Adrenal gland (tissue), 12 donors: ENCODE data around the gene CXXC4. TPM values are rescaled to one million over a fixed set of nuclear protein-coding genes. Genes with fewer than 3 reads are reported as not detected.

Experiments
- DNase-seq, 7 donors: peaks; one replicate each; pipeline ENCODE4 v3.0.0-alpha.2; 2019 to 2020
- H3K27ac ChIP-seq, 5 donors: fragments of 200-600 bp; sonication (generic) in 4 of 5; 1 replicate in 3 of 5; 2 replicates in 2 of 5; pipeline versions ENCODE4 v1.5.1 to v1.8.0; 2016 to 2020; ENCODE audit warnings: mild to moderate bottlenecking in 1 of 5
- H3K27me3 ChIP-seq: fragments of 200-600 bp; 2 replicates; pipeline ENCODE4 v1.8.0; 2021
- H3K36me3 ChIP-seq, 2 donors: fragments of 200-600 bp; replicated peaks in 1 of 2; 1 replicate in 1 of 2; 2 replicates in 1 of 2; pipeline versions ENCODE4 v1.5.1 to v1.8.0; 2018 to 2022
- H3K4me1 ChIP-seq, 2 donors: fragments of 200-600 bp; replicated peaks in 1 of 2; 1 replicate in 1 of 2; 2 replicates in 1 of 2; pipeline versions ENCODE4 v1.5.1 to v1.8.0; 2018 to 2021
- H3K4me3 ChIP-seq, 4 donors: fragments of 200-600 bp; sonication (generic) in 3 of 4; one replicate each; pipeline ENCODE4 v1.5.1; 2016 to 2018
- H3K9me3 ChIP-seq, 3 donors: fragments of 200-600 bp; sonication (generic) in 1 of 3; replicated peaks in 1 of 3; 1 replicate in 2 of 3; 2 replicates in 1 of 3; pipeline versions ENCODE4 v1.5.1 to v1.8.0; 2016 to 2021
- POLR2A ChIP-seq, 2 donors: fragments of 450-650 bp; IDR thresholded peaks; one replicate each; pipeline ENCODE4 v1.6.1; 2017; ENCODE audit warnings: antibody characterized with exemption in 2 of 2, mild to moderate bottlenecking in 2 of 2, moderate library complexity in 1 of 2
- WGBS, 4 donors: extraction: QIAGEN DNeasy Blood & Tissue Kit in 2 of 4; methylation state at CpG; one replicate each; pipeline versions ENCODE4 v1.1.5 to v1.1.7; 2013 to 2017; 5-methylcytosine and 5-hydroxymethylcytosine counted together
- intact Hi-C, 2 donors: fragments of 100-400 bp; cut with DNase I; formaldehyde crosslinking; loops; one replicate each; pipeline versions ENCODE4 v1.14.1 to v1.15.0; 2022 to 2023
- polyA plus RNA-seq, 3 donors: library from polyadenylated mRNA; stranded (reverse); fragments of 200-250 nt in 2 of 3; fragments of 350-450 nt in 1 of 3; fragmentation: Illumina TruSeq in 1 of 3; extraction: RNeasy Lipid Tissue Mini Kit (QIAGEN cat#74804) in 1 of 3; gene quantifications; one replicate each; pipeline ENCODE4 v1.2.3, GENCODE V29; 2013 to 2014
- total RNA-seq, 9 donors: library from RNA; depleted of rRNA in 4 of 9; stranded (reverse); fragments of >200 nt in 4 of 9; fragments of 120-200 nt in 1 of 9; fragmentation: NEBNext Ultra II Directional in 1 of 9; extraction: Animal tissue kit (Norgen Biotek cat#: 25700) in 1 of 9; gene quantifications; one replicate each; pipeline versions ENCODE4 v1.1.0 to v1.2.4, GENCODE V29; 2013 to 2023
- TF ChIP-seq, protein P1 (sequence below), 6 experiments: fragments of 450-650 bp in 4 of 6; fragments of 200-600 bp in 2 of 6; sonication (generic) in 1 of 6; IDR thresholded peaks; 1 replicate in 5 of 6; 2 replicates in 1 of 6; pipeline versions ENCODE4 v1.5.1 to v1.8.0; 2016 to 2021; ENCODE audit warnings: antibody characterized with exemption in 6 of 6, mild to moderate bottlenecking in 2 of 6, moderate library complexity in 1 of 6
- donor health status: healthy with polysubstance abuse.
- donor health status: Bipolar disorder and iron deficiency.
- donor health status: DM: yes; HTN: yes; CAD: no.
- donor health status: DM: no; HTN: no; CAD: no.
- donor health status: DM: no; HTN: no; CAD: no.
- donor health status: DM: yes; HTN: yes; CAD: no.

CXXC4 gene
- total and polyA plus RNA-seq, 12 donors: 0.12 to 2.9 (median 0.86) TPM

GRCh38 chr4:104490096-104490769, 4.5 kb downstream of the CXXC4 start:
- no peaks in the 10 kb centered on the region for H3K9me3 ChIP-seq
- H3K27ac ChIP-seq: peak overlapping the region in 1 of 5 donors; percentile 43
- TF ChIP-seq, protein P1, sequence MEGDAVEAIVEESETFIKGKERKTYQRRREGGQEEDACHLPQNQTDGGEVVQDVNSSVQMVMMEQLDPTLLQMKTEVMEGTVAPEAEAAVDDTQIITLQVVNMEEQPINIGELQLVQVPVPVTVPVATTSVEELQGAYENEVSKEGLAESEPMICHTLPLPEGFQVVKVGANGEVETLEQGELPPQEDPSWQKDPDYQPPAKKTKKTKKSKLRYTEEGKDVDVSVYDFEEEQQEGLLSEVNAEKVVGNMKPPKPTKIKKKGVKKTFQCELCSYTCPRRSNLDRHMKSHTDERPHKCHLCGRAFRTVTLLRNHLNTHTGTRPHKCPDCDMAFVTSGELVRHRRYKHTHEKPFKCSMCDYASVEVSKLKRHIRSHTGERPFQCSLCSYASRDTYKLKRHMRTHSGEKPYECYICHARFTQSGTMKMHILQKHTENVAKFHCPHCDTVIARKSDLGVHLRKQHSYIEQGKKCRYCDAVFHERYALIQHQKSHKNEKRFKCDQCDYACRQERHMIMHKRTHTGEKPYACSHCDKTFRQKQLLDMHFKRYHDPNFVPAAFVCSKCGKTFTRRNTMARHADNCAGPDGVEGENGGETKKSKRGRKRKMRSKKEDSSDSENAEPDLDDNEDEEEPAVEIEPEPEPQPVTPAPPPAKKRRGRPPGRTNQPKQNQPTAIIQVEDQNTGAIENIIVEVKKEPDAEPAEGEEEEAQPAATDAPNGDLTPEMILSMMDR (IDR thresholded peaks at IDR 0.05): no peak
- TF ChIP-seq POLR2A (IDR thresholded peaks at IDR 0.05): no peak
- H3K4me1 ChIP-seq: no peaks in the 10 kb centered on the region
- H3K27me3 ChIP-seq: no peaks in the 10 kb centered on the region
- no peaks in the 10 kb centered on the region for H3K36me3 ChIP-seq
- H3K4me3 ChIP-seq: peak overlapping the region in 1 of 4 donors; percentile 69
- 49 to 55% (median 52%) methylated on average over 7 of the region's 7 CpGs for WGBS, 4 donors
- DNase-seq: no peak
- intact Hi-C loops: no loop called here

GRCh38 chr4:104489731-104490095, 5.0 kb downstream of the CXXC4 start:
- H3K27ac ChIP-seq: no peak overlapping the region
- no peak for TF ChIP-seq POLR2A (IDR thresholded peaks at IDR 0.05)
- TF ChIP-seq, protein P1 (IDR thresholded peaks at IDR 0.05): no peak
- no peak for DNase-seq
- no peaks in the 10 kb centered on the region for H3K27me3 ChIP-seq
- H3K36me3 ChIP-seq: no peaks in the 10 kb centered on the region
- intact Hi-C loops: no loop called here
- no peaks in the 10 kb centered on the region for H3K9me3 ChIP-seq
- no peaks in the 10 kb centered on the region for H3K4me1 ChIP-seq
- H3K4me3 ChIP-seq: no peak overlapping the region

DNA sequence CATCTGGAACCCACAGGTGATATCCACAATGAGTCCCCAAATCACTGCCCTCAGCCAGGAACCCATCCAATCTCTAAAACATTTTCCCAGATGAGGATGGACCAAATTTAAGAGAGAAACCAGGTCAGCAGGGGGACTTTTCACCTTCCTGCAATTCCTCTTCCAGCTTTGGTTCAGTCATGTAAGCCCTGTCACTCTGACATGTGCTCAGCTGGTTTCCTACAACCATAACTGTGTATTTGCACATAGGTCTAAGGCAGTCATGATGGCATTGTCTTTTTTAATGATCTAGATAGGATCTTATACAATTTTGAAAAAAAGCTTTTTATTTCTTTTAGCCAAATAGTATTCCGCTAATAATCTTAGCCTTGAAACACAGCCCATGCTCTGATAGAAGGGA, 6.5 kb downstream of the CXXC4 start:
- WGBS, 4 donors: 63 to 83% (median 71%) methylated on average over 1 of the region's 1 CpG
- no peak overlapping the region for H3K4me3 ChIP-seq
- no peak for DNase-seq
- no peaks in the 10 kb centered on the region for H3K9me3 ChIP-seq
- H3K4me1 ChIP-seq: no peaks in the 10 kb centered on the region
- intact Hi-C loops: no loop called here
- TF ChIP-seq, protein P1 (IDR thresholded peaks at IDR 0.05): no peak
- TF ChIP-seq POLR2A (IDR thresholded peaks at IDR 0.05): no peak
- no peak overlapping the region for H3K27ac ChIP-seq
- no peaks in the 10 kb centered on the region for H3K36me3 ChIP-seq
- no peaks in the 10 kb centered on the region for H3K27me3 ChIP-seq

DNA sequence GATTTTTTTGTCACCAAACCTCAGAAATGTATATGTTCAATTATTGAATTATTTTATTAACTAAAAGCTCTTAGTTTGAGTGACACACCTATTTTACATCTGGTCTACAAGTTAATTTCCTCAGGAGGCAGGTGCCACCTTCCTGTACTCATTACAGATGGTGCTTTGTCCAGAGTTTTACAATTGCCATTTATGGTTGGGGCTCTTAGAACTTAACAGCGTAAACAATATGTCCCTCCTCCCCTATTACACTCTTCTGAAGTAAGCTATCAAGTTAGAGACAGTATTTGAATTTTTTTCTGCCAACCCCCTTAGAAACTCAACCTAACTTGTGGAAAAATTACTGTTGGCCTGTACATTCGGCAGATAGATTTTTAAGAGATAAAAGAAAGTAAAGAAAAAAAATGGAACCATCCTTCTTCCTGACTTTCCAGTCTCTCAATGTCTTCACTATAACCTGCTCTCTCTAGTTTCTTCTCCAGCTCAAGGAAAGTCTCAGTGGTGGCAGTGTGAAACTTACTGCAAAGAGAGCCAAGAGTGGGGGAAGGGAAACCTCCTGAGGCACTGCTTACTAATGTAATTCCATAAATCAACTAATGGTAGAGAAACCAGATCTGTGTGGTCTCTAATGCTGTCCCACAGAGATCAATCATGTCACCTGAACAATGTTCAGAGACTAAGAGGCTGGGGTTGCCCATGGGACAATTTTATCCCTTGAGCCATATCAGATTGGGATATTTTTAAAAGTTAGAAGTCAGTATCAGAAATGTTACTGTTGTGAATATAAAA, 7.8 kb downstream of the CXXC4 start:
- 75 to 81% (median 80%) methylated on average over 2 of the region's 2 CpGs for WGBS, 4 donors
- TF ChIP-seq POLR2A (IDR thresholded peaks at IDR 0.05): no peak
- TF ChIP-seq, protein P1 (IDR thresholded peaks at IDR 0.05): no peak
- no peaks in the 10 kb centered on the region for H3K4me1 ChIP-seq
- intact Hi-C loops: no loop called here
- no peaks in the 10 kb centered on the region for H3K9me3 ChIP-seq
- H3K27ac ChIP-seq: no peak overlapping the region
- no peak for DNase-seq
- H3K27me3 ChIP-seq: no peaks in the 10 kb centered on the region
- no peaks in the 10 kb centered on the region for H3K36me3 ChIP-seq
- H3K4me3 ChIP-seq: no peak overlapping the region
